H1 (cell line): ENCODE measurements around the gene RPS26. TPM values are rescaled to one million over a fixed set of nuclear protein-coding genes. Genes with fewer than 3 reads are reported as not detected.

ENCODE experiments used
- CTCF ChIA-PET: fragments of 300-600 bp; sonication (Branson Sonifier 250); formaldehyde crosslinking; loops from one replicate; lab custom pipeline; 2021; ENCODE audit not compliant: partially characterized antibody; lab: Charles Lee
- POLR2A ChIA-PET: fragments of 300-600 bp; sonication (Branson Sonifier 250); formaldehyde crosslinking; loops from one replicate; lab custom pipeline; 2021; ENCODE audit warnings: inconsistent platforms; ENCODE audit not compliant: partially characterized antibody; lab: Charles Lee
- DNase-seq, 2 experiments: peaks; one replicate each; pipeline versions ENCODE4 v3.0.0 to v3.0.0-alpha.2; 2010 to 2022; ENCODE audit warnings: low spot score in 2 of 2, low read depth in 1 of 2, mixed read lengths in 1 of 2
- FAIRE-seq: peaks from 2 replicates; lab custom pipeline; 2011; peaks lifted over from hg19 to GRCh38; lab: Jason Lieb, UNC
- H2AFZ ChIP-seq: 2 replicates; pipeline ENCODE4 v1.8.1; 2012; ENCODE audit warnings: low read length, inconsistent platforms
- H2AK5ac ChIP-seq: 2 replicates; pipeline ENCODE4 v1.6.1; 2013; ENCODE audit warnings: low read depth, low read length
- H2BK120ac ChIP-seq: replicated peaks from 2 replicates; pipeline ENCODE3; 2013; ENCODE audit warnings: low read depth, low read length, inconsistent platforms
- H2BK12ac ChIP-seq: 2 replicates; pipeline ENCODE4 v1.6.1; 2013; ENCODE audit warnings: low read depth, low read length
- H2BK15ac ChIP-seq: 2 replicates; pipeline ENCODE4 v1.6.1; 2013; ENCODE audit warnings: low read length
- H2BK20ac ChIP-seq: 2 replicates; pipeline ENCODE4 v1.6.1; 2013; ENCODE audit warnings: low read length
- H2BK5ac ChIP-seq: 2 replicates; pipeline ENCODE4 v1.6.1; 2013; ENCODE audit warnings: low read depth, low read length
- H3K14ac ChIP-seq: 2 replicates; pipeline ENCODE4 v1.6.1; 2013; ENCODE audit warnings: inconsistent platforms; ENCODE audit not compliant: insufficient read length
- H3K18ac ChIP-seq: 2 replicates; pipeline ENCODE4 v1.6.1; 2013; ENCODE audit warnings: low read length; ENCODE audit errors: extremely low read depth
- H3K23ac ChIP-seq: 2 replicates; pipeline ENCODE4 v1.6.1; 2013; ENCODE audit warnings: inconsistent platforms; ENCODE audit not compliant: insufficient read length
- H3K23me2 ChIP-seq: 2 replicates; pipeline ENCODE4 v1.6.1; 2013; ENCODE audit warnings: low read depth, low read length
- H3K27ac ChIP-seq: 2 replicates; pipeline ENCODE4 v1.6.1; 2011; ENCODE audit warnings: low read depth, low read length, inconsistent platforms
- H3K27me3 ChIP-seq, 4 experiments: replicated peaks in 1 of 4; 1 replicate in 1 of 4; 2 replicates in 3 of 4; pipeline versions ENCODE4 v1.6.1 to v1.8.1; 2011 to 2013; ENCODE audit warnings: low read length in 3 of 4, mild to moderate bottlenecking in 3 of 4, inconsistent platforms in 2 of 4, mixed read lengths in 2 of 4, moderate library complexity in 1 of 4; ENCODE audit not compliant: control insufficient read depth in 3 of 4, insufficient read depth in 3 of 4; ENCODE audit errors: extremely low read depth in 1 of 4
- H3K36me3 ChIP-seq, 4 experiments: 2 replicates each; pipeline versions ENCODE4 v1.6.1 to v1.8.1; 2011 to 2013; ENCODE audit warnings: mild to moderate bottlenecking in 4 of 4, low read length in 3 of 4, moderate library complexity in 2 of 4, control low read depth in 1 of 4, inconsistent platforms in 1 of 4; ENCODE audit not compliant: insufficient read depth in 4 of 4, control insufficient read depth in 2 of 4
- H3K4ac ChIP-seq: replicated peaks from 2 replicates; pipeline ENCODE3; 2013; ENCODE audit warnings: low read length, low read depth, mixed read lengths, inconsistent platforms; ENCODE audit not compliant: insufficient read length
- H3K4me1 ChIP-seq, 4 experiments: replicated peaks in 1 of 4; 1 replicate in 1 of 4; 2 replicates in 3 of 4; pipeline versions ENCODE4 v1.6.1 to v1.8.1; 2011 to 2013; ENCODE audit warnings: low read length in 3 of 4, inconsistent platforms in 2 of 4, mixed read lengths in 1 of 4; ENCODE audit not compliant: insufficient read depth in 4 of 4, control insufficient read depth in 3 of 4
- H3K4me2 ChIP-seq, 2 experiments: 2 replicates each; pipeline versions ENCODE4 v1.6.1 to v1.8.1; 2011 to 2013; ENCODE audit warnings: low read depth in 2 of 2, low read length in 2 of 2, control low read depth in 1 of 2, inconsistent platforms in 1 of 2, mild to moderate bottlenecking in 1 of 2; ENCODE audit not compliant: insufficient read depth in 1 of 2
- H3K4me3 ChIP-seq, 4 experiments: fragments of 200-600, 300-600 bp in 1 of 4; sonication (generic), shearing (Covaris generic), sonication (Bioruptor Twin) in 1 of 4; 2 replicates each; pipeline versions ENCODE4 v1.5.1 to v1.8.1; 2011 to 2016; ENCODE audit warnings: low read length in 4 of 4, low read depth in 3 of 4, control low read depth in 2 of 4, inconsistent platforms in 2 of 4, mild to moderate bottlenecking in 2 of 4, mixed read lengths in 1 of 4, moderate library complexity in 1 of 4; ENCODE audit not compliant: insufficient read depth in 2 of 4; ENCODE audit errors: extremely low read depth in 1 of 4
- H3K56ac ChIP-seq: replicated peaks from 2 replicates; pipeline ENCODE3; 2013; ENCODE audit warnings: low read depth, mild to moderate bottlenecking, mixed read lengths, low read length, inconsistent platforms; ENCODE audit not compliant: insufficient read length
- H3K79me1 ChIP-seq: 2 replicates; pipeline ENCODE4 v1.6.1; 2013; ENCODE audit warnings: low read depth, low read length, control low read depth
- H3K79me2 ChIP-seq, 2 experiments: 2 replicates each; pipeline versions ENCODE4 v1.6.1 to v1.8.1; 2012 to 2013; ENCODE audit warnings: low read length in 2 of 2, mild to moderate bottlenecking in 2 of 2, inconsistent platforms in 1 of 2; ENCODE audit not compliant: insufficient read depth in 2 of 2, control insufficient read depth in 1 of 2
- H3K9ac ChIP-seq, 4 experiments: replicated peaks in 1 of 4; 1 replicate in 1 of 4; 2 replicates in 3 of 4; pipeline versions ENCODE4 v1.6.1 to v1.8.1; 2011 to 2013; ENCODE audit warnings: low read depth in 3 of 4, low read length in 3 of 4, control low read depth in 2 of 4, mild to moderate bottlenecking in 2 of 4, moderate library complexity in 2 of 4, inconsistent platforms in 1 of 4; ENCODE audit errors: extremely low read depth in 1 of 4
- H3K9me3 ChIP-seq, 2 experiments: 2 replicates each; pipeline versions ENCODE4 v1.6.1 to v1.8.1; 2012 to 2013; ENCODE audit warnings: mild to moderate bottlenecking in 2 of 2, moderate library complexity in 2 of 2, control low read depth in 1 of 2, inconsistent platforms in 1 of 2, low read depth in 1 of 2, low read length in 1 of 2, mixed read lengths in 1 of 2; ENCODE audit not compliant: insufficient read depth in 2 of 2
- H4K20me1 ChIP-seq, 2 experiments: replicated peaks in 1 of 2; 2 replicates each; pipeline versions ENCODE3 to v1.8.1; 2011 to 2013; ENCODE audit warnings: inconsistent platforms in 2 of 2, low read length in 2 of 2, mild to moderate bottlenecking in 1 of 2; ENCODE audit not compliant: insufficient read depth in 2 of 2, control insufficient read depth in 1 of 2
- H4K5ac ChIP-seq: 2 replicates; pipeline ENCODE4 v1.6.1; 2013; ENCODE audit warnings: low read length, low read depth, mixed read lengths, inconsistent platforms; ENCODE audit not compliant: insufficient read length
- H4K8ac ChIP-seq: 2 replicates; pipeline ENCODE4 v1.8.0; 2013; ENCODE audit warnings: mild to moderate bottlenecking, moderate library complexity, low read length, inconsistent platforms; ENCODE audit not compliant: insufficient read depth; ENCODE audit errors: extremely low read depth
- H4K91ac ChIP-seq: replicated peaks from 2 replicates; pipeline ENCODE3; 2013; ENCODE audit warnings: low read length, mixed read lengths, inconsistent platforms; ENCODE audit not compliant: insufficient read length
- ASH2L ChIP-seq: fragments of 200-600, 300-600 bp; sonication (generic); IDR thresholded peaks from one replicate; pipeline ENCODE4 v1.7.1; 2017; ENCODE audit warnings: low read length
- BCL11A ChIP-seq, 2 experiments: IDR thresholded peaks; one replicate each; pipeline ENCODE4 v1.6.1; 2011; ENCODE audit warnings: low read depth in 2 of 2, low read length in 2 of 2, mild to moderate bottlenecking in 2 of 2
- CHD2 ChIP-seq: IDR thresholded peaks from 2 replicates; pipeline ENCODE4 v1.6.1; 2012; ENCODE audit warnings: low read length, improper control_type of control experiment
- EP300 ChIP-seq, 2 experiments: IDR thresholded peaks; 1 replicate in 1 of 2; 2 replicates in 1 of 2; pipeline ENCODE4 v1.6.1; 2011 to 2012; ENCODE audit warnings: low read depth in 2 of 2, low read length in 2 of 2, mild to moderate bottlenecking in 2 of 2, borderline replicate concordance in 1 of 2, inconsistent platforms in 1 of 2, moderate library complexity in 1 of 2
- GTF2F1 ChIP-seq: IDR thresholded peaks from 2 replicates; pipeline ENCODE4 v1.6.1; 2012; ENCODE audit warnings: low read depth, low read length, improper control_type of control experiment, borderline replicate concordance
- HDAC6 ChIP-seq: IDR thresholded peaks from one replicate; pipeline ENCODE4 v1.7.1; 2012; ENCODE audit warnings: low read depth, mild to moderate bottlenecking, inconsistent platforms, low read length, moderate library complexity
- MAFK ChIP-seq: IDR thresholded peaks from 2 replicates; pipeline ENCODE4 v1.6.1; 2012; ENCODE audit warnings: low read depth, mild to moderate bottlenecking, improper control_type of control experiment, low read length
- TEAD4 ChIP-seq: IDR thresholded peaks from 2 replicates; pipeline ENCODE4 v1.6.1; 2012; ENCODE audit warnings: low read depth, low read length, inconsistent platforms, mixed read lengths
- ZNF274 ChIP-seq: IDR thresholded peaks from 2 replicates; pipeline ENCODE4 v1.7.0; 2012; ENCODE audit warnings: low read length, borderline replicate concordance; ENCODE audit errors: extremely low read depth
- polyA plus RNA-seq, 7 experiments: library from polyadenylated mRNA; depleted of rRNA in 3 of 7; stranded (reverse) in 5 of 7; unstranded in 2 of 7; fragments of >200 nt in 5 of 7; fragments of 200-250 nt in 2 of 7; gene quantifications; 1 replicate in 5 of 7; 2 replicates in 1 of 7; 4 replicates in 1 of 7; pipeline versions ENCODE4 v1.2.1 to v1.2.3, GENCODE V29; 2011 to 2013; ENCODE audit warnings: missing spikeins in 2 of 7, mixed read lengths in 2 of 7
- total RNA-seq: library from RNA; stranded (reverse); fragmentation: NEBNext Ultra II Directional; extraction: Animal tissue kit (Norgen Biotek cat#: 25700); gene quantifications from 2 replicates; pipeline ENCODE4 v1.2.1, GENCODE V29; 2021
- TF ChIP-seq, protein P1 (sequence below): IDR thresholded peaks from 2 replicates; pipeline ENCODE4 v1.6.1; 2012; ENCODE audit warnings: low read length, inconsistent platforms

RPS26 gene
- total and polyA plus RNA-seq, 2 of the 8 experiments (the other 6 are each of a cell fraction or from before 2014, with no cell fraction given), result 53.4 to 1,922 TPM

DNA sequence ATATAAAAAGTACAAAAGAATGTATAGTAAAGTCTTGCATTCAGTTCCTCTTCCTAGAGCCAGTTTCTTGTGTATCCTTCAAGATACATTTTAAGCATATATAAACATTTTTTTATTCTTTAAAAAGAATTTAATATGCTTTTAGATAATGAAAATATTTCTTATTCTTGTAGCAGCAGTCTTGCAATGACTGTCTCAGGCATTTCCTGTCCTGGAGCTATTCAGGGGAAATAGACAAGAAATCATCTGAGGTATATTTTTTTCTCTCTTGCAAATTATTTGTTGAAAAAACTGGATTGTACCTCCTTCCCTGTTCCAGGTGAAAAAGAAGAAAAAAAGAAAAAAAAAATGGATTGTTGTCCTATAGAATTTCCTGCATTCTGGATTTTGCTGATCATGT is 21.3 kb downstream of the RPS26 start:
- Histone ChIP-seq H3K4me1 (no peaks in the 10 kb centered on the region), H3K4me3 (no peak overlapping the region), H3K14ac (no peak overlapping the region), H3K27ac (no peak overlapping the region), H3K36me3 (no peaks in the 10 kb centered on the region), H2BK120ac (no peak overlapping the region), H3K4ac (no peak overlapping the region), H2BK15ac (no peak overlapping the region), H2AFZ (no peak overlapping the region), H3K23me2 (no peaks in the 10 kb centered on the region), H4K8ac (no peak overlapping the region), H3K56ac (no peak overlapping the region), H2AK5ac (no peak overlapping the region), H4K20me1 (no peaks in the 10 kb centered on the region), H2BK5ac (no peak overlapping the region), H3K18ac (no peak overlapping the region), H4K91ac (no peak overlapping the region), H3K4me2 (no peak overlapping the region), H3K23ac (no peak overlapping the region), H2BK20ac (no peak overlapping the region), H3K79me2 (no peaks in the 10 kb centered on the region), H2BK12ac (no peak overlapping the region), H3K9me3 (no peaks in the 10 kb centered on the region), H3K79me1 (no peaks in the 10 kb centered on the region), H3K27me3 (no peaks in the 10 kb centered on the region), H4K5ac (no peak overlapping the region), H3K9ac (no peak overlapping the region)
- POLR2A ChIA-PET, result interaction anchor here (1.0 to 1.3 kb wide), 2 partner anchors 16 to 56 kb away, joined by 4 to 5 read pairs; partner anchors contain the start of gene ERBB3
- CTCF ChIA-PET, result interaction anchor here (1.3 kb wide), 1 partner anchor 16 kb away, joined by 3 read pairs; no protein-coding TSS in a partner anchor
- TF ChIP-seq ASH2L (no peak), EP300 (IDR thresholded peaks at IDR 0.05; ENCODE audit: borderline replicate concordance in 1 of 2, low read depth in 2 of 2, low read length in 2 of 2) (no peak), HDAC6 (no peak), BCL11A (IDR thresholded peaks at IDR 0.05; ENCODE audit: low read depth in 2 of 2, low read length in 2 of 2) (no peak), ZNF274 (no peak), GTF2F1 (no peak), MAFK (no peak), CHD2 (no peak), TEAD4 (no peak)
- TF ChIP-seq, protein P1, sequence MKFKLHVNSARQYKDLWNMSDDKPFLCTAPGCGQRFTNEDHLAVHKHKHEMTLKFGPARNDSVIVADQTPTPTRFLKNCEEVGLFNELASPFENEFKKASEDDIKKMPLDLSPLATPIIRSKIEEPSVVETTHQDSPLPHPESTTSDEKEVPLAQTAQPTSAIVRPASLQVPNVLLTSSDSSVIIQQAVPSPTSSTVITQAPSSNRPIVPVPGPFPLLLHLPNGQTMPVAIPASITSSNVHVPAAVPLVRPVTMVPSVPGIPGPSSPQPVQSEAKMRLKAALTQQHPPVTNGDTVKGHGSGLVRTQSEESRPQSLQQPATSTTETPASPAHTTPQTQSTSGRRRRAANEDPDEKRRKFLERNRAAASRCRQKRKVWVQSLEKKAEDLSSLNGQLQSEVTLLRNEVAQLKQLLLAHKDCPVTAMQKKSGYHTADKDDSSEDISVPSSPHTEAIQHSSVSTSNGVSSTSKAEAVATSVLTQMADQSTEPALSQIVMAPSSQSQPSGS, result no peak
- DNase-seq, result no peak
- no peak for FAIRE-seq
